ENCODE measurements around the gene OBP2A. TPM values are rescaled to one million over a fixed set of nuclear protein-coding genes. Genes with fewer than 3 reads are reported as not detected.

The OBP2A gene
- total and polyA plus RNA-seq, 2 experiments from 2014 or later: not detected

DNA sequence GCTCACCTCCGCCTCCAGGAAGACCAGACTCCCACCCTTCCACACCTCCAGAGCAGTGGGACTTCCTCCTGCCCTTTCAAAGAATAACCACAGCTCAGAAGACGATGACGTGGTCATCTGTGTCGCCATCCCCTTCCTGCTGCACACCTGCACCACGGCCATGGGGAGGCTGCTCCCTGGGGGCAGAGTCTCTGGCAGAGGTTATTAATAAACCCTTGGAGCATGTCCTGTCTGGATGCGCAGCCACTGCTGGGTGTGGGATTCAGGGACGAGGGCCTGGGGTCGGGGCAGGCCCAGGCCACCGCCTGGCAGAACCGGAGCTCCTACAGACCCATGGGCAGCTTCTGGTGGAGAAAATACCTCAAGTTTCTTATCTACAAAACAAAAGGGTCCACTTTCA lies 20.6 kb downstream of the OBP2A start:
- no peaks in the 10 kb centered on the region for H3K4me1 ChIP-seq (ENCODE audit: low read depth)
- DNase-seq (ENCODE audit: low read depth in 1 of 2, low spot score in 1 of 2): no peak
- H3K4me3 ChIP-seq: no peak overlapping the region
- no peaks in the 10 kb centered on the region for H3K9me3 ChIP-seq (ENCODE audit: low read depth)
- no peaks in the 10 kb centered on the region for H3K36me3 ChIP-seq
- no peak overlapping the region for H3K27ac ChIP-seq
- H3K27me3 ChIP-seq: no peaks in the 10 kb centered on the region
- TF ChIP-seq, protein P1, sequence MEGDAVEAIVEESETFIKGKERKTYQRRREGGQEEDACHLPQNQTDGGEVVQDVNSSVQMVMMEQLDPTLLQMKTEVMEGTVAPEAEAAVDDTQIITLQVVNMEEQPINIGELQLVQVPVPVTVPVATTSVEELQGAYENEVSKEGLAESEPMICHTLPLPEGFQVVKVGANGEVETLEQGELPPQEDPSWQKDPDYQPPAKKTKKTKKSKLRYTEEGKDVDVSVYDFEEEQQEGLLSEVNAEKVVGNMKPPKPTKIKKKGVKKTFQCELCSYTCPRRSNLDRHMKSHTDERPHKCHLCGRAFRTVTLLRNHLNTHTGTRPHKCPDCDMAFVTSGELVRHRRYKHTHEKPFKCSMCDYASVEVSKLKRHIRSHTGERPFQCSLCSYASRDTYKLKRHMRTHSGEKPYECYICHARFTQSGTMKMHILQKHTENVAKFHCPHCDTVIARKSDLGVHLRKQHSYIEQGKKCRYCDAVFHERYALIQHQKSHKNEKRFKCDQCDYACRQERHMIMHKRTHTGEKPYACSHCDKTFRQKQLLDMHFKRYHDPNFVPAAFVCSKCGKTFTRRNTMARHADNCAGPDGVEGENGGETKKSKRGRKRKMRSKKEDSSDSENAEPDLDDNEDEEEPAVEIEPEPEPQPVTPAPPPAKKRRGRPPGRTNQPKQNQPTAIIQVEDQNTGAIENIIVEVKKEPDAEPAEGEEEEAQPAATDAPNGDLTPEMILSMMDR (IDR thresholded peaks at IDR 0.05; ENCODE audit: low read depth, low read length): no peak

DNA sequence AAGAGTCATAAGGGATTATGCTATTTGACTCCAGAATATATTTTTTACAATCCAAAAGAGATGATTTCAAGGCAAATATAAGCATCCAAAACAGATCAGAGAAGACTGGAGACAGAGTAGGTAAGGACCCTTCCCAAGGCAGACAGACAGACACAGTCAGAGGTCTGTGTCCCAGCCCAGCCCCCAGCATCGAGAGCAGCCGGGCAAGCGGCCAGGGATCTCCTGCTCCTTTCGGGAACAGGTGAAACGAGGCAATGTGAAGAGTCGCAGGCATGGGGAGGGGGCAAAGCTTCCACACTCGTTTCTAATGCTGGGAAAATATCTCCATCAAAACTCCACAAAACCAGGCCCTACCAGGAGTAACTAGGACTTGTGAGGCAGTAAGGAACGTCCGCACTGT lies 21.4 kb downstream of the OBP2A start:
- no peak overlapping the region for H3K27ac ChIP-seq
- H3K27me3 ChIP-seq: no peaks in the 10 kb centered on the region
- no peak overlapping the region for H3K4me3 ChIP-seq
- no peaks in the 10 kb centered on the region for H3K9me3 ChIP-seq (ENCODE audit: low read depth)
- DNase-seq (ENCODE audit: low read depth in 1 of 2, low spot score in 1 of 2): no peak
- no peaks in the 10 kb centered on the region for H3K4me1 ChIP-seq (ENCODE audit: low read depth)
- TF ChIP-seq, protein P1 (IDR thresholded peaks at IDR 0.05; ENCODE audit: low read depth, low read length): no peak
- no peaks in the 10 kb centered on the region for H3K36me3 ChIP-seq

DNA sequence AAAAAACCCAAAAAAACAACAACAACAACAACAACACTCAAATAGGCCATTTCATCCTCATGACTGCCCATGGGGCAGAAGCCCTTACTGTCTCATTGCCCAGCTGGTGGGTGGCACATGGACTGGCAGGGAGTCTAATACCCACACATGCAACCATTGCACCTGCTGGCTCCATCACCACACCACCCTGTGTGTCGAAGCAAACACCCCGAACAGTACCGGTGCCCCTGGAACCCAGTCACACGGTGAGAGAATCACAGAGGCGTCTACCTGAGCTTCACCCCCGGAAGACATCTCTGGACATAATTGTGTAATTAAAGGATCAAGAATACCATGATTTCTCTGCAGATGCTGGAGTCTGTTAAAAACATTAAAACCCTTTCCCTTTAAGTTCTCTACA lies 22.1 kb downstream of the OBP2A start:
- Histone ChIP-seq H3K27me3 (no peaks in the 10 kb centered on the region), H3K4me1 (ENCODE audit: low read depth) (no peaks in the 10 kb centered on the region), H3K4me3 (no peak overlapping the region), H3K36me3 (no peaks in the 10 kb centered on the region), H3K9me3 (ENCODE audit: low read depth) (no peaks in the 10 kb centered on the region), H3K27ac (no peak overlapping the region)
- TF ChIP-seq, protein P1 (IDR thresholded peaks at IDR 0.05; ENCODE audit: low read depth, low read length): no peak
- DNase-seq (ENCODE audit: low read depth in 1 of 2, low spot score in 1 of 2): no peak

DNA sequence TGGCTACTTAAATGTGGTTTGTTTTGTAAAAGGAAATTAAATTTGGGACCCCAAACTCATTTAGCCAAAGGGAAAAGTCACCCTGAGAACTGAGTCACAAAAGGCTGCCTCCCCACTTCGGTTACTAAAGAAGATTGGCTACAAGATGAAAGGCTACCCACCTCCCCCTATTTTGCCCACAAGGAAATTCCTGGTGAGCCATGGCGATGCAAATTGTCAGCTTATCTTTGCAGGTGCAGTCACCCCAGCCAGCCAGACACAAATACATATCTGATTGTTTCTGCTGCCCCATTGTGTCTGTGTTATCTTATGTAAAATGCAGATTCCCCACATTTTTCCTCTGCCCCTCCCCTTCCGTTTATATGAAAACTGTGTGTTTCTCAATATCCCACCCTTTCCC lies 24.5 kb downstream of the OBP2A start:
- no peaks in the 10 kb centered on the region for H3K4me1 ChIP-seq (ENCODE audit: low read depth)
- TF ChIP-seq, protein P1 (IDR thresholded peaks at IDR 0.05; ENCODE audit: low read depth, low read length): no peak
- no peaks in the 10 kb centered on the region for H3K36me3 ChIP-seq
- H3K27me3 ChIP-seq: no peaks in the 10 kb centered on the region
- no peak overlapping the region for H3K27ac ChIP-seq
- no peaks in the 10 kb centered on the region for H3K9me3 ChIP-seq (ENCODE audit: low read depth)
- no peak for DNase-seq (ENCODE audit: low read depth in 1 of 2, low spot score in 1 of 2)
- H3K4me3 ChIP-seq: no peak overlapping the region

DNA sequence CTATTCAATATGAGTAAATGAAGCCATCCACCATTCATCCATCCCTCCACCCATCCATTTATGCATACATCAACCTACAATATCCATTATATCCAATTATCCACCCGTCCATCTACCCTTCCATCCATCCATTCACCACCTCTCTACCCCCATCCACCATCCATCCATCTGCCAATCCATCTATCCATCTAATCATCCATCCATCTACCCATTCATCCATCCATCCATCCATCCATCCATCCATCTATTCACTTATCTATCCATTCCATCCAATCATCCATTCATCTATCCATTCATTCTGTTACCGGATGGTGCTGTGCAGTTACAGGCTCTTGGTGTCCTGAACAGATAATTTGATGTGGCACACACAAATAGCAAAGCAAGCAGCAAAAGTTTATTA lies 26.3 kb downstream of the OBP2A start:
- H3K27ac ChIP-seq: no peak overlapping the region

More for the DNA sequence above, 26.3 kb downstream of the OBP2A start:
- Histone ChIP-seq H3K4me1 (ENCODE audit: low read depth) (no peaks in the 10 kb centered on the region), H3K27me3 (no peaks in the 10 kb centered on the region), H3K4me3 (no peak overlapping the region), H3K36me3 (no peaks in the 10 kb centered on the region), H3K9me3 (ENCODE audit: low read depth) (no peaks in the 10 kb centered on the region)
- no peak for DNase-seq (ENCODE audit: low read depth in 1 of 2, low spot score in 1 of 2)
- TF ChIP-seq, protein P1 (IDR thresholded peaks at IDR 0.05; ENCODE audit: low read depth, low read length): no peak

All from cardiac muscle cell (in vitro differentiated cells and primary cell).